IPS-20b (cell line): ENCODE results near the gene SOBP.
"Not testable (repeated sequence)": the region's sequence is repeated elsewhere in the genome, so short reads cannot be mapped to it uniquely, and the experiment has no call there.

Experiments used
- H3K27ac ChIP-seq: one replicate; pipeline ENCODE4 v1.5.1; 2013; ENCODE audit warnings: low read length
- H3K27me3 ChIP-seq: 2 replicates; pipeline ENCODE4 v1.6.1; 2013; ENCODE audit warnings: mild to moderate bottlenecking, low read length, inconsistent platforms; ENCODE audit not compliant: insufficient read depth
- H3K36me3 ChIP-seq: 2 replicates; pipeline ENCODE4 v1.6.1; 2013; ENCODE audit warnings: low read depth, mild to moderate bottlenecking, inconsistent platforms, low read length, moderate library complexity; ENCODE audit not compliant: insufficient read depth
- H3K4me1 ChIP-seq: 2 replicates; pipeline ENCODE4 v1.6.1; 2013; ENCODE audit warnings: mild to moderate bottlenecking, control low read depth, inconsistent platforms, low read length, moderate library complexity; ENCODE audit not compliant: insufficient read depth
- H3K4me3 ChIP-seq: 2 replicates; pipeline ENCODE4 v1.5.1; 2013; ENCODE audit warnings: mild to moderate bottlenecking, low read length, inconsistent platforms
- H3K9ac ChIP-seq: 2 replicates; pipeline ENCODE4 v1.6.1; 2013; ENCODE audit warnings: low read depth, mild to moderate bottlenecking, inconsistent platforms, low read length, moderate library complexity
- H3K9me3 ChIP-seq: 2 replicates; pipeline ENCODE4 v1.6.1; 2013; ENCODE audit warnings: mild to moderate bottlenecking, low read depth, low read length, inconsistent platforms; ENCODE audit not compliant: insufficient read depth

Gene SOBP

DNA sequence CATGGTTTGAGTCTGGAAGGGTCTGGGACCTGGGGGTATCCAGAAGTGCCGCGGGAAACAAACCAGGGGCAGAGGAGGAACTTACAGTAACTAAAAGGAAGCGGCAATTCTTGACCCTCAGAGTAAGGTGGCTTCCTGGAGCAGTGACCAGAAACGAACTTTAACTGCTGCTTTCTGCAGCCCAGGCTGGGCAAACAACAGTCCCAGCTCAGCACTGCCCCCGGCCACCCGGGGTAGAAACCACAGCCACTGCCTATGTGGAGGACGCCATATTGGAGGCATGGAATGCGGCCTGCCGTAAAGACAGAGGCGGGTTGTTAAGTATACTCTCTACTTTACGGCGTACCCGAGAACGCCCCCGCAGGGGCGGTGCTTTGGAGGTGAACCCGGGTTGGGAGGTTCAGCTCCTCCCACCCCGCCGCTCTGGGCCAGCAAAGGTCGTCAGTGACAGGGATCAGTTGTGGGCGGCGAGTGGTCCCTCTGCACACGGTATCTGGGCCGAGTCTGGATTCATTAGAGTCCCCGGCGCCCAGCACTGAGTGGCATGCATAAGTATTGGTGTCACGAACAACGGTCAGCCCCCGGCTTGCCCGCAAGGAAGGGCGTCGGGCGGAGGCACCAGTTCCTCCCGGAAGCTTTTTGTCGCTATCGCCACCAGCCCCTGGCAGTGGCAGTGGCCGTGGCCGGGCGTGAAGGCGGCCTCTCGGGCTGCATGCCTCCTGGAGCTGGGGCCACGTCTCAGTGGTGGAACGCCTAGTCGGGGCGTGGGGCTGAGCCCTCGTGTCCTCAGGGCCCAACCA, 30.4 kb upstream of the SOBP start, which contains the start of gene PDSS2:
Gene PDSS2, minus strand, starts transcription at position 282 of the 800 bp plus-strand sequence. Its CDS starts 279 bp downstream, at position 3.
- no peaks in the 10 kb centered on the region for H3K9me3 ChIP-seq
- peak within 1 kb of the TSS; percentile 94 for H3K9ac ChIP-seq
- peak within 1 kb of the TSS; percentile 98 for H3K4me3 ChIP-seq
- H3K27ac ChIP-seq, result peak within 1 kb of the TSS; percentile 63
- no peaks in the 10 kb centered on the region for H3K27me3 ChIP-seq
- 0 out of 2 replicates have a peak, but pooled peaks cover 3% of the 10 kb centered on the region for H3K4me1 ChIP-seq
- H3K36me3 ChIP-seq, result no peaks in the 10 kb centered on the region

DNA sequence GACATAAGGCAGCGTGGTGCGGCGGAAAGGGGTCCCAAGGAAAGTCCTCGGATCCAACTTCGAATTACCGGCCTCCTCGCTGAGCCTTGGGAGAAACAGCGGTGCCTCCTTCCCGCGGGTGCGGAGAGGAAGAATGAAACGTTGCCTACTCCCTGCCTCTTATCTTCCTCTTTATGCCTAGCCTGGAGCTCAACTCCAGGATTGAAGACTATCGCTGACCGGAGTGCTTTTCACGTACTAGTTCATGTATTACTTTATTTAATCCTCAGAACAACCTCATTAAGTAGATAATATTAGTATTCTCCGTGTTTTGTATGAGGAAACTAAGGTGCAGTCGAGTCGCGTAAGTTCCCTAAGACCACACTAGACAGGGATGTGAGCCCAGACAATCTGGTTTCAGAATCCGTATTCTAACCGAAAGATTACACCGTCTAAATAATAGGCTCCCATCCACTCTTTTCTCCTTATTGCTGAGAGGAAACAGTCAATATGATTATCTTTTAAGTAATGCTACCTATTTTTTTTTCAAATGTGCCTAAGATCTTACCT, 29.8 kb upstream of the SOBP start:
- peak overlapping the region; percentile 98 for H3K4me3 ChIP-seq
- H3K9me3 ChIP-seq, result no peaks in the 10 kb centered on the region
- H3K27me3 ChIP-seq, result no peaks in the 10 kb centered on the region
- peak overlapping the region; percentile 19 for H3K27ac ChIP-seq
- no peaks in the 10 kb centered on the region for H3K36me3 ChIP-seq
- H3K9ac ChIP-seq, result peak overlapping the region; percentile 77; the same call in 1 of the 2 replicates
- 0 out of 2 replicates have a peak, but pooled peaks cover 3% of the 10 kb centered on the region for H3K4me1 ChIP-seq

DNA sequence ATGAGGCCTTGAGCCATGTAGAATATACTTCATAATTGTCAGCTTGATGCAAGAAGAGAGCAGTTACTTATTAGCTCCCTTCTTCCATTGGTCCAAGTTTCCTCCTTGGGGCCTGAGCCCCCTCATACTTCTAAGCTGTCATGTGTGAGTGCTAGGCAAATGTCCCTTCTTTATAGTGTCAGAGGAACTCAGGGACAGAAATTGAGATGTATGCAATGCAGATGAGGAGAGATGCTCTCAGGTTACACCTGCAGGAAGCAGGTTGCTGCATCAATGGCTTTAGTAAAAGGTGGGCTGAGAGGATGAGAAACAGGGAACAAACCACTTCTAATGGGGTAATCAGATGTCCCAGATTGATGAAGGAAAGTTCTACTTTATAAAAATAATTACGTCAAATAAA, 23.9 kb upstream of the SOBP start:
- H3K9me3 ChIP-seq, result no peaks in the 10 kb centered on the region
- no peaks in the 10 kb centered on the region for H3K27me3 ChIP-seq
- no peak overlapping the region for H3K4me3 ChIP-seq
- H3K27ac ChIP-seq, result no peak overlapping the region
- H3K9ac ChIP-seq, result no peak overlapping the region
- H3K4me1 ChIP-seq, result peaks cover 3% of the 10 kb centered on the region; the same call in 1 of the 2 replicates
- H3K36me3 ChIP-seq, result no peaks in the 10 kb centered on the region

DNA sequence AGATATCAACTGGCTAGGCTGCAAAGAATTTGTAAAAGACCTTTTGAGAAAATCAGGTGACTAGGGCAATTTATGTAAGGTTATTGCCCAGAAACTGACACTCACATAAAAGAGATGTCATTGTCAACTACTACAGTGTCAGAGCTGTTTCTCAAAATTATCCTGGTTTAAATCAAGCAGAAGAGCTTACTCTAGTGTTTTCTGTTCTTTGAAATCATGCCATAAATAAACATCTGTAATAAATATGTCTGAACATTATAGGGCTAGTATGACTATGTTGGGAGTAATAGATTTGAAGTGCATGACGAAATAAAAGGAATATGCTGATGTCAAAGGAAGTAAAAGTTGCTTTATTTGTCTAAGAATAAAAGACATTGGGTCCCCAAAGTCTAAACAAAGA, 19.6 kb upstream of the SOBP start:
- H3K27me3 ChIP-seq, result no peaks in the 10 kb centered on the region

DNA sequence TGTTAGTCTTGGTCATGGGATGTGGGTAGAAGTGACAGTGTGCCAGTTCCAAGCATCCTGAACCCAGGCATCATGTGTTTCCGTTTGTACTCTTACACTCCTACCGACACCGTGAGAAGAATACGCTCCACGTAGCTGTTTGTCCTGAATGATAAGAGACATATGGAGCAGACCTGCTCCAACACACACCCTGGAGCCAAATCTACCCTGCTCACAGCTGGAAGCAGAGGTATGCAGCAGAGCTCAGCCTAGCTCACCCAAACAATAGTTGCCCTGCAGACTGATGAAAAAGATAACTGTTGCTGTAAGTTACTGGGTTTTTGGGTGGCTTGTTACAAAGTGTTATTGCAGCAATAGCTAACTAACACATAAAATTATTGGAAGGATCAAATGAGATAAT, 16.3 kb upstream of the SOBP start:
- H3K27me3 ChIP-seq, result no peaks in the 10 kb centered on the region
- no peak overlapping the region for H3K9ac ChIP-seq

More for the DNA sequence above, 19.6 kb upstream of the SOBP start:
- Histone ChIP-seq H3K9ac (no peak overlapping the region), H3K36me3 (no peaks in the 10 kb centered on the region), H3K4me1 (peaks cover 3% of the 10 kb centered on the region; the same call in 1 of the 2 replicates), H3K9me3 (no peaks in the 10 kb centered on the region), H3K4me3 (no peak overlapping the region), H3K27ac (no peak overlapping the region)

DNA sequence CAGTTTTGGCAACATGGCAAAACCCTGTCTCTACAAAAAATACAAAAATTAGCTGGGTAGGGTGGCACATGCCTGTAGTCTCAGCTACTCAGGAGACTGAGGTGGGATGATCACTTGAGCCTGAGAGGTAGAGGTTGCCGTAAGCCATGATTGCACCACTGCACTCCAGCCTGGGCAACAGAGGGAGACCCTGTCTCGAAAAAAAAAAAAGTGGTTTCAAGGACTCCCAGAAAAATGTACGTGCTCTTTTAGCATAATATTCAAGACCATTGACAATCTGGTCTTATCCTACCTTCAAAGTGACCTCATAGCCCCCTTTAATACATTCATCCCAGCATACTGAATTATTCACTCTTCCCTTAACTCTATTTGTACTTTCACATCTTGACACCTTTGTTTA, 14.6 kb upstream of the SOBP start:
- not testable (repeated sequence) for H3K9ac ChIP-seq, H3K4me1 ChIP-seq, H3K9me3 ChIP-seq, H3K27me3 ChIP-seq, H3K4me3 ChIP-seq, H3K36me3 ChIP-seq, H3K27ac ChIP-seq

More for the DNA sequence above, 16.3 kb upstream of the SOBP start:
- Histone ChIP-seq H3K27ac (no peak overlapping the region), H3K9me3 (no peaks in the 10 kb centered on the region), H3K4me3 (no peak overlapping the region), H3K4me1 (no peaks in the 10 kb centered on the region), H3K36me3 (no peaks in the 10 kb centered on the region)

DNA sequence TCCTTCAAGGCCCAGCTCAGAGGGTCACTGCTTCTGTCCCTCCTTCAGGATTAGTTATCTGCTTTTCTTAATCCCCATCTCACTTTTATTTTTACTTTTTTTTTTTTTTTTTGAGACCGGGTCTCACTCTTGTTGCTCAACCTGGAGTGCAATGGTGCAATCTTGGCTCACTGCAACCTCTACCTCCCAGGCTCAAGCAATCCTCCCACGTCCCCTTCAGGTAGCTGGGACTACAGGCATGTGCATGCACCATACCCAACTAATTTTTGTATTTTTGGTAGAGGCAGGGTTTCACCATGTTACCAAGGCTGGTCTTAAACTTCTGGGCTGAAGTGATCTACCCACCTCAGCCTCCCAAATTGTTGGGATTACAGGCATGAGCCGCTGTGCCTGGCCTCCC, 14.1 kb upstream of the SOBP start:
- H3K4me1 ChIP-seq, H3K9me3 ChIP-seq, H3K4me3 ChIP-seq, H3K36me3 ChIP-seq, H3K27me3 ChIP-seq, H3K27ac ChIP-seq, H3K9ac ChIP-seq: not testable (repeated sequence)

DNA sequence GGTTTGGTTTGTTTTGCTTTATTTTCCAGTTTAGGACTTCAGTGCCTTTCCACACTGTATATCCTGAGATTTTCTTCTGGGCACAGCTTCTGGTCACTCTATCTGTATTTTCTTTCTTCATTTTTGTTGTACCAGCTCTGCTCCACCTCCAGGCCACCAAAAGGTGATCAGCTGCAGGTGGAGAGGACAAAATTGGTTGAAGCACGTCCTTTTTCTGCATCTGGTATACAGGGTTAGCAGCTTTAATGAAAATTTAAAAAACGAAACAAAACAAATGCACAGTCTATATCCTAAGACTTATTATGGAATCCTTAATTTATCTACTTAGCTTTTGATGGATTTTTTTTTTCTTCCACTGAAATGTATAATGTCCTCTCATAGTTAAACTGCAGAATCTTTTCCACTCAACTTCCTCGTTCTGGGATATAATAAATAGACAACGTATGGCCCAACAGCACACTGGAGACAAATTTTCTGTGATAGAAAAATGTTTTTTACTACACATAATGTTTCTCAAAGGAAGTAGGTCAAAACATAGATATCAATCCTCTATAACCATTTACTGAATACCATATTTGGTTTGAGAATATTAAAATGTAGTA, 10.7 kb upstream of the SOBP start:
- Histone ChIP-seq H3K27ac (no peak overlapping the region), H3K4me1 (no peaks in the 10 kb centered on the region), H3K9ac (no peak overlapping the region), H3K4me3 (no peak overlapping the region), H3K27me3 (no peaks in the 10 kb centered on the region), H3K36me3 (no peaks in the 10 kb centered on the region), H3K9me3 (no peaks in the 10 kb centered on the region)

DNA sequence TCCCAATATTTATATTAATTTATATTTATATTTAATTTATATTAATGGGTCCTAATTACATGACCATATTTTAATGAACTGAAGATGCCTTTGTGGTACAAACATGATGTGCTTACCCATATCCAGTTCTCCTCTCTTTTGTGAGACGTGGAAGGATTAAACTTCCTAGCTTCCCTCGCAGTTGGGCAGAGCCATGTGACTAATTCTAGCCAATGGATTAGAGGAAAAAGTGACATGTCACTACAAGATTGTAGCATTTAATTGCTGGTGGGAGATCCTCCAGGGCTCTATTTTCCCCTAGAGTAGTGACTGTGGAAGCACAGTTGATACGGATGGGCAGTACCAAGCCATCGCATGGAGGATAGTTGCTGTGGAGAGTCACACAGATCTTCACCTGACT, 4.8 kb upstream of the SOBP start:
- Histone ChIP-seq H3K9ac (no peak overlapping the region), H3K9me3 (no peaks in the 10 kb centered on the region), H3K4me3 (no peak overlapping the region), H3K27ac (no peak overlapping the region), H3K4me1 (no peaks in the 10 kb centered on the region; the same call in 1 of the 2 replicates), H3K27me3 (peaks cover 38% of the 10 kb centered on the region), H3K36me3 (no peaks in the 10 kb centered on the region)

DNA sequence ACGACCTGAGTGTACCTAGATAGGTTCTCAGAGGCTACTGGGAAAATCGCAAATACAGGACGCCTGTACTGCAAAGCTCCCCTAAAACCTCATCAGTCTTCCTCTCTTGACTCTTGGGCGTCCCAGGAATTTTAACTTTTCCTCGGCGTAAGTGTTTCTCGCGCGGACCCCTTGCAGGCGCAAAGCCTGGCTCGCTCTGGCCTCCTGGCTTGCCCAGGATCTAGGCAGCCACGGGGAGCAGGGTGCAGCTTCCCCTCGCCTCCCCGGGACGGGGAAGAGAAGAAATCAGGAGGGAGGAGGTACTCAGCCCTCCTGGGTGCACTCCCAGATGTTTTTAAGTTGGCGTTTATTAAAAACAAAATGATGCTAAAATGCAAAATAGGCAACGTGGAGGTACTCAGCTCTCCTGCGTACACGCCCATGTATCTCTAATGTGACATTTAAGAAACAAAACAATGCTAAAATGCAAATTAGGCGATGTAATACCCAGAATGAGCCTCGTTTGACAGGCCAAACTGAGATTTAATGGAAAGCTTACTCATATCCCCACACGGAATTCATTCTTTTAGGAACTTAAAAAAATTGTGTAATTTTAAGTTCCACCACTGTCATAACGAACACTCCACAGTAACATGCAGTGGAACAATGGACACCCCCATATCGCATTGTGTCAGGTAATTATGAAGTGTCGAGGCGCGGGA, 1.6 kb upstream of the SOBP start:
- no peaks in the 10 kb centered on the region for H3K36me3 ChIP-seq
- H3K27ac ChIP-seq, result no peak overlapping the region
- peak overlapping the region; percentile 90 for H3K4me3 ChIP-seq
- H3K4me1 ChIP-seq, result peaks cover 18% of the 10 kb centered on the region; the same call in 1 of the 2 replicates
- H3K9me3 ChIP-seq, result no peaks in the 10 kb centered on the region
- peak overlapping the region; percentile 60; the same call in 1 of the 2 replicates for H3K9ac ChIP-seq
- peaks cover 67% of the 10 kb centered on the region for H3K27me3 ChIP-seq

DNA sequence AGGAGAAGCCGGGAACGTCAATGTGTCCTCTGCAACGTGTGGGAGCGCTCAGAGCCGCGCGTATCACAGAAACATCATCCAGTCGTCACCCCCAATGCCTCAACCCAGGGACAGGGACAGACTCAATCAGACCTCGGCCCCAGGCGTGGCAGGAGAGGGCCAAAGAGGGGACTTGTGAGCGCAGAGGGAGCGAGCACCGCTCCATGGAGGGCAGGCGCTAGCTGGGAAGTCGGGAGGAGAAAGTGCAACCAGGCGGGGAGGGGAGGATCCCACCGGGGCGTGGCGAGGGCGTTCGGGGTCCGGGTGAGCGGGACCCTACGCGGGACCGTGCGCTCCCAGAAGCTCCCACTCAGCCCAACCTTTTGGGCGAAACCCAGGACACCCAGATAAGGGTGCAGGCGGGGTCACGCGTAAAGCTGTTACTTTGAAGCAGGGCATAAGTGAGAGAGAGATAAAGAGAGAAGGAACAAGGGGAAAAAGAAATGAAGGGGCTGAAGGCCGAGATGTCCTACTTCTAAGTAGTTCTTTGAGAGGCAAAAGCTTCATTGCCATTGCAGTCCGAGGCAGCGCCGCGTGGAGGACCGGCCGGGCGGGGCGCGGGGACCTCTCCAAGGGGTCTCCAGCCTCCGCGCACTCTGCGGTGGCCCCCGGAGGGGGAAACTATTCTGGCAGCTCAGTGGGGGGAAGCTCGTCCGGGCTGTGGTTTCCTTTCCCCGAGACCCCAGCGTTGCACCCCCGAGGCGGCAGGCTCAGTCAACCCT, 862 bp upstream of the SOBP start:
- no peaks in the 10 kb centered on the region for H3K9me3 ChIP-seq
- H3K9ac ChIP-seq, result peak overlapping the region; percentile 60; the same call in 1 of the 2 replicates
- peak overlapping the region; percentile 90 for H3K4me3 ChIP-seq
- no peaks in the 10 kb centered on the region for H3K36me3 ChIP-seq
- peaks cover 21% of the 10 kb centered on the region; the same call in 1 of the 2 replicates for H3K4me1 ChIP-seq
- peaks cover 74% of the 10 kb centered on the region for H3K27me3 ChIP-seq
- H3K27ac ChIP-seq, result no peak overlapping the region
